A549 (cell line): ENCODE results near the gene DCXR.

ENCODE experiments used
- CBX8 ChIP-seq: fragments of 200-600 bp; sonication (generic); IDR thresholded peaks from 2 replicates; pipeline ENCODE4 v1.6.1; 2016
- ELK1 ChIP-seq: fragments of 150-350 bp; IDR thresholded peaks from 2 replicates; pipeline ENCODE4 v1.6.1; 2014; ENCODE audit warnings: low read depth, mild to moderate bottlenecking, low read length
- EP300 ChIP-seq, 2 experiments: fragments of >200 bp; sonication (Bioruptor Twin); formaldehyde crosslinking; IDR thresholded peaks; 2 replicates in 1 of 2; 3 replicates in 1 of 2; pipeline ENCODE4 v1.6.1; 2016 to 2017
- JUN ChIP-seq, 2 experiments: fragments of >200 bp; sonication (Bioruptor Twin); formaldehyde crosslinking; IDR thresholded peaks; 2 replicates in 1 of 2; 3 replicates in 1 of 2; pipeline ENCODE4 v1.6.1; 2016 to 2017
- MAFK ChIP-seq: fragments of 450-650 bp; IDR thresholded peaks from 2 replicates; pipeline ENCODE4 v1.6.1; 2014; ENCODE audit not compliant: partially characterized antibody
- NPAS2 ChIP-seq: fragments of 250-450 bp; sonication (Bioruptor Pico); IDR thresholded peaks from 2 replicates; pipeline ENCODE4 v1.8.0; 2022; ENCODE audit warnings: mild to moderate bottlenecking, moderate library complexity, borderline replicate concordance
- POLR2A ChIP-seq: IDR thresholded peaks from 2 replicates; pipeline ENCODE4 v1.6.1; 2012; ENCODE audit warnings: mild to moderate bottlenecking, low read length
- RAD21 ChIP-seq, 2 experiments: fragments of >200 bp in 1 of 2; sonication (Bioruptor Twin) in 1 of 2; formaldehyde crosslinking in 1 of 2; IDR thresholded peaks in 1 of 2; conservative IDR thresholded peaks in 1 of 2; 2 replicates in 1 of 2; 3 replicates in 1 of 2; pipeline ENCODE4 v1.6.1; 2012 to 2018; ENCODE audit warnings: inconsistent platforms in 1 of 2
- RCOR1 ChIP-seq: fragments of 150-350 bp; IDR thresholded peaks from 2 replicates; pipeline ENCODE4 v1.6.1; 2014; ENCODE audit warnings: antibody characterized with exemption, low read length, low read depth
- RFX5 ChIP-seq: fragments of 450-650 bp; IDR thresholded peaks from 2 replicates; pipeline ENCODE4 v1.7.1; 2014; ENCODE audit warnings: antibody characterized with exemption, mild to moderate bottlenecking, moderate library complexity
- ZSCAN20 ChIP-seq: fragments of 250-450 bp; sonication (Bioruptor Pico); IDR thresholded peaks from 2 replicates; pipeline ENCODE4 v1.8.0; 2022; ENCODE audit warnings: mild to moderate bottlenecking, moderate library complexity
- TF ChIP-seq, protein P1 (sequence below): fragments of >200 bp; sonication (Bioruptor Twin); formaldehyde crosslinking; IDR thresholded peaks from 3 replicates; pipeline ENCODE4 v1.5.1; 2016
- TF ChIP-seq, protein P2 (sequence below): fragments of 450-650 bp; IDR thresholded peaks from 2 replicates; pipeline ENCODE4 v1.6.1; 2014; ENCODE audit warnings: antibody characterized with exemption

GRCh38 chr17:82019690-82020571 lies 17.6 kb downstream of the DCXR start:
- TF ChIP-seq, protein P1, sequence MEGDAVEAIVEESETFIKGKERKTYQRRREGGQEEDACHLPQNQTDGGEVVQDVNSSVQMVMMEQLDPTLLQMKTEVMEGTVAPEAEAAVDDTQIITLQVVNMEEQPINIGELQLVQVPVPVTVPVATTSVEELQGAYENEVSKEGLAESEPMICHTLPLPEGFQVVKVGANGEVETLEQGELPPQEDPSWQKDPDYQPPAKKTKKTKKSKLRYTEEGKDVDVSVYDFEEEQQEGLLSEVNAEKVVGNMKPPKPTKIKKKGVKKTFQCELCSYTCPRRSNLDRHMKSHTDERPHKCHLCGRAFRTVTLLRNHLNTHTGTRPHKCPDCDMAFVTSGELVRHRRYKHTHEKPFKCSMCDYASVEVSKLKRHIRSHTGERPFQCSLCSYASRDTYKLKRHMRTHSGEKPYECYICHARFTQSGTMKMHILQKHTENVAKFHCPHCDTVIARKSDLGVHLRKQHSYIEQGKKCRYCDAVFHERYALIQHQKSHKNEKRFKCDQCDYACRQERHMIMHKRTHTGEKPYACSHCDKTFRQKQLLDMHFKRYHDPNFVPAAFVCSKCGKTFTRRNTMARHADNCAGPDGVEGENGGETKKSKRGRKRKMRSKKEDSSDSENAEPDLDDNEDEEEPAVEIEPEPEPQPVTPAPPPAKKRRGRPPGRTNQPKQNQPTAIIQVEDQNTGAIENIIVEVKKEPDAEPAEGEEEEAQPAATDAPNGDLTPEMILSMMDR: peak; percentile 85
- TF ChIP-seq JUN (IDR thresholded peaks at IDR 0.05) (no peak), EP300 (IDR thresholded peaks at IDR 0.05) (no peak), ELK1 (no peak), CBX8 (no peak), NPAS2 (no peak), POLR2A (no peak), RCOR1 (no peak), MAFK (no peak), RAD21 (conservative IDR thresholded peaks at IDR 0.05 in 1 of 2, IDR thresholded peaks at IDR 0.05 in 1 of 2) (peak; percentile 44 to 46; a peak in 3 of 5 replicates), RFX5 (no peak), ZSCAN20 (no peak)
- TF ChIP-seq, protein P2, sequence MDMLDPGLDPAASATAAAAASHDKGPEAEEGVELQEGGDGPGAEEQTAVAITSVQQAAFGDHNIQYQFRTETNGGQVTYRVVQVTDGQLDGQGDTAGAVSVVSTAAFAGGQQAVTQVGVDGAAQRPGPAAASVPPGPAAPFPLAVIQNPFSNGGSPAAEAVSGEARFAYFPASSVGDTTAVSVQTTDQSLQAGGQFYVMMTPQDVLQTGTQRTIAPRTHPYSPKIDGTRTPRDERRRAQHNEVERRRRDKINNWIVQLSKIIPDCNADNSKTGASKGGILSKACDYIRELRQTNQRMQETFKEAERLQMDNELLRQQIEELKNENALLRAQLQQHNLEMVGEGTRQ: no peak
